Stomach (tissue), 9 donors: ENCODE measurements around the gene KCTD16. TPM values are rescaled to one million over a fixed set of nuclear protein-coding genes. Genes with fewer than 3 reads are reported as not detected.
A peak's percentile ranks its signal among the peaks of the same experiment; 100 is the strongest.

Experiments used
- DNase-seq, 2 donors: peaks; one replicate each; pipeline versions ENCODE4 v3.0.0 to v3.0.0-alpha.2; 2013 to 2019
- H3K27ac ChIP-seq, 5 donors: fragments of 200-600 bp in 4 of 5; sonication (generic) in 4 of 5; one replicate each; pipeline ENCODE4 v1.5.1; 2013 to 2019; ENCODE audit warnings: mild to moderate bottlenecking in 1 of 5, moderate library complexity in 1 of 5
- H3K27me3 ChIP-seq, 3 donors: fragments of 200-600 bp; sonication (generic); one replicate each; pipeline ENCODE4 v1.5.1; 2017 to 2019; ENCODE audit warnings: mixed run types in 1 of 3
- H3K36me3 ChIP-seq, 4 donors: fragments of 200-600 bp; sonication (generic); 1 replicate in 3 of 4; 2 replicates in 1 of 4; pipeline ENCODE4 v1.5.1; 2016 to 2019
- H3K4me1 ChIP-seq, 4 donors: fragments of 200-600 bp; sonication (generic); one replicate each; pipeline ENCODE4 v1.5.1; 2016 to 2019
- H3K4me3 ChIP-seq, 4 donors: fragments of 200-600 bp; sonication (generic) in 3 of 4; one replicate each; pipeline ENCODE4 v1.5.1; 2016 to 2019; ENCODE audit warnings: mild to moderate bottlenecking in 1 of 4
- H3K9me3 ChIP-seq, 4 donors: fragments of 200-600 bp; sonication (generic); one replicate each; pipeline ENCODE4 v1.5.1; 2016 to 2019
- CTCF ChIP-seq, 7 experiments: fragments of 450-650 bp in 4 of 7; fragments of 200-600 bp in 3 of 7; sonication (generic) in 3 of 7; IDR thresholded peaks; one replicate each; pipeline ENCODE4 v1.5.1; 2016 to 2019; ENCODE audit warnings: antibody characterized with exemption in 7 of 7, control low read depth in 2 of 7, mild to moderate bottlenecking in 1 of 7
- EP300 ChIP-seq: sonication (generic); formaldehyde crosslinking; IDR thresholded peaks from one replicate; pipeline ENCODE4 v1.6.1; 2017; ENCODE audit warnings: antibody characterized with exemption
- POLR2A ChIP-seq, 4 donors: fragments of 450-650 bp; IDR thresholded peaks; one replicate each; pipeline ENCODE4 v1.6.1; 2016; ENCODE audit warnings: antibody characterized with exemption in 4 of 4, control low read depth in 2 of 4, mild to moderate bottlenecking in 1 of 4, moderate library complexity in 1 of 4
- POLR2AphosphoS5 ChIP-seq, 3 donors: sonication (generic); formaldehyde crosslinking; IDR thresholded peaks; one replicate each; pipeline ENCODE4 v1.6.1; 2016; ENCODE audit warnings: antibody characterized with exemption in 3 of 3
- WGBS, 5 donors: extraction: QIAGEN DNeasy Blood & Tissue Kit in 3 of 5; methylation state at CpG; one replicate each; pipeline versions ENCODE4 v1.1.5 to v1.1.7; 2013 to 2018; 5-methylcytosine and 5-hydroxymethylcytosine counted together
- intact Hi-C: fragments of 100-400 bp; cut with DNase I; formaldehyde crosslinking; loops from one replicate; pipeline ENCODE4 v1.15.1; 2023; ENCODE audit warnings: low total_unique reads
- polyA plus RNA-seq, 3 donors: library from polyadenylated mRNA; stranded (reverse); fragments of 200-250 nt; gene quantifications; one replicate each; pipeline ENCODE4 v1.2.3, GENCODE V29; 2013
- total RNA-seq, 5 donors: library from RNA; depleted of rRNA; stranded (reverse); fragments of >200 nt; gene quantifications; one replicate each; pipeline versions ENCODE4 v1.1.0 to v1.2.3, GENCODE V29; 2014 to 2016
- donor health status: healthy with polysubstance abuse.
- donor health status: Bipolar disorder and iron deficiency.
- donor health status: healthy.

Gene KCTD16
- total and polyA plus RNA-seq, 8 donors, result under 0.01 to 1.8 (median under 0.01) TPM; not detected in 4

GRCh38 chr5:144313147-144313726 is 142.6 kb downstream of the KCTD16 start:
- H3K4me3 ChIP-seq, result no peak overlapping the region
- H3K36me3 ChIP-seq, result no peaks in the 10 kb centered on the region
- intact Hi-C loops, result no loop called here
- H3K27ac ChIP-seq, result no peak overlapping the region
- WGBS, 5 donors, result 66 to 84% (median 80%) methylated on average over 1 of the region's 1 CpG
- DNase-seq, result no peak
- TF ChIP-seq CTCF (IDR thresholded peaks at IDR 0.05) (no peak), POLR2AphosphoS5 (IDR thresholded peaks at IDR 0.05) (no peak), EP300 (no peak), POLR2A (IDR thresholded peaks at IDR 0.05) (no peak)
- no peaks in the 10 kb centered on the region for H3K4me1 ChIP-seq
- H3K9me3 ChIP-seq, result no peaks in the 10 kb centered on the region
- H3K27me3 ChIP-seq, result no peaks in the 10 kb centered on the region

- no peak for DNase-seq
- Histone ChIP-seq H3K36me3 (no peaks in the 10 kb centered on the region), H3K9me3 (no peaks in the 10 kb centered on the region), H3K4me3 (no peak overlapping the region), H3K4me1 (no peaks in the 10 kb centered on the region), H3K27me3 (no peaks in the 10 kb centered on the region), H3K27ac (no peak overlapping the region)
- WGBS, 5 donors, result 73 to 85% (median 82%) methylated on average over 4 of the region's 4 CpGs
- intact Hi-C loops, result no loop called here
- TF ChIP-seq EP300, result no peak
- no peak for TF ChIP-seq POLR2A (IDR thresholded peaks at IDR 0.05)
- TF ChIP-seq CTCF (IDR thresholded peaks at IDR 0.05), result no peak
- no peak for TF ChIP-seq POLR2AphosphoS5 (IDR thresholded peaks at IDR 0.05)
These were observed 144.4 kb downstream of the KCTD16 start for GRCh38 chr5:144315026-144315425.

- DNase-seq, result peak in 1 of 2 donors; percentile 72
- intact Hi-C loops, result no loop called here
- Histone ChIP-seq H3K27ac (no peak overlapping the region), H3K4me1 (no peaks in the 10 kb centered on the region), H3K27me3 (no peaks in the 10 kb centered on the region), H3K36me3 (no peaks in the 10 kb centered on the region), H3K4me3 (no peak overlapping the region), H3K9me3 (no peaks in the 10 kb centered on the region)
- 78 to 88% (median 82%) methylated on average over 12 of the region's 12 CpGs for WGBS, 5 donors
- TF ChIP-seq POLR2AphosphoS5 (IDR thresholded peaks at IDR 0.05) (no peak), EP300 (no peak), POLR2A (IDR thresholded peaks at IDR 0.05) (no peak), CTCF (IDR thresholded peaks at IDR 0.05) (no peak)
These were observed 145.4 kb downstream of the KCTD16 start for GRCh38 chr5:144315994-144316634.

- H3K27me3 ChIP-seq, result no peaks in the 10 kb centered on the region
These were observed 147.3 kb downstream of the KCTD16 start for GRCh38 chr5:144318011-144318410.

More at GRCh38 chr5:144318011-144318410, 147.3 kb downstream of the KCTD16 start:
- no peaks in the 10 kb centered on the region for H3K9me3 ChIP-seq
- no peak overlapping the region for H3K27ac ChIP-seq
- no peaks in the 10 kb centered on the region for H3K4me1 ChIP-seq
- TF ChIP-seq POLR2A (IDR thresholded peaks at IDR 0.05) (no peak), POLR2AphosphoS5 (IDR thresholded peaks at IDR 0.05) (no peak), CTCF (IDR thresholded peaks at IDR 0.05) (no peak), EP300 (no peak)
- DNase-seq, result no peak
- H3K4me3 ChIP-seq, result no peak overlapping the region
- no peaks in the 10 kb centered on the region for H3K36me3 ChIP-seq
- intact Hi-C loops, result no loop called here
- 68 to 86% (median 83%) methylated on average over 3 of the region's 3 CpGs for WGBS, 5 donors
